MCF 10A (cell line): Measurements from ENCODE around the gene OPRD1. TPM values are rescaled to one million over a fixed set of nuclear protein-coding genes. Genes with fewer than 3 reads are reported as not detected.
"Not testable (repeated sequence)": the region's sequence is repeated elsewhere in the genome, so short reads cannot be mapped to it uniquely, and the experiment has no call there.

Source experiments
- Bru-seq: library from RNA; stranded (reverse); fragments of 400-500 nt; gene quantifications from one replicate; lab custom pipeline; 2021; lab: Mats Ljungman, UMichigan
- BruChase-seq, 2 experiments: library from RNA; stranded (reverse); fragments of 400-500 nt; gene quantifications; one replicate each; lab custom pipeline; 2021; lab: Mats Ljungman, UMichigan
- BruUV-seq: library from RNA; stranded (reverse); fragments of 400-500 nt; replicated peaks from 2 replicates; lab custom pipeline; 2021; lab: Mats Ljungman, UMichigan
- CTCF ChIA-PET: fragments of 300-600 bp; sonication (Branson Sonifier 250); formaldehyde crosslinking; extraction: SDS; loops from one replicate; lab custom pipeline; 2021; ENCODE audit warnings: antibody characterized with exemption, inconsistent platforms; lab: Yijun Ruan, JAX
- POLR2A ChIA-PET: fragments of 300-600, 350-650 bp; sonication (Branson Sonifier 250); formaldehyde crosslinking; extraction: SDS; loops from one replicate; lab custom pipeline; 2020; ENCODE audit warnings: antibody characterized with exemption, inconsistent platforms; lab: Yijun Ruan, JAX
- DNase-seq: peaks from one replicate; pipeline ENCODE4 v3.0.0-alpha.2; 2018; ENCODE audit not compliant: unreplicated experiment
- H3K27ac Mint-ChIP-seq: one replicate; pipeline ENCODE4 v1.8.0; 2022; ENCODE audit warnings: mild to moderate bottlenecking, low read depth, mixed read lengths; ENCODE audit not compliant: unreplicated experiment
- H3K27me3 Mint-ChIP-seq: one replicate; pipeline ENCODE4 v1.8.0; 2022; ENCODE audit warnings: mixed read lengths; ENCODE audit not compliant: insufficient read depth, unreplicated experiment
- H3K36me3 Mint-ChIP-seq: one replicate; pipeline ENCODE4 v1.8.0; 2022; ENCODE audit warnings: mild to moderate bottlenecking, moderate library complexity, mixed read lengths; ENCODE audit not compliant: insufficient read depth, unreplicated experiment
- H3K4me1 Mint-ChIP-seq: one replicate; pipeline ENCODE4 v1.8.0; 2022; ENCODE audit warnings: mixed read lengths; ENCODE audit not compliant: insufficient read depth, unreplicated experiment
- H3K4me3 Mint-ChIP-seq: one replicate; pipeline ENCODE4 v1.8.0; 2022; ENCODE audit warnings: mild to moderate bottlenecking, moderate library complexity, mixed read lengths; ENCODE audit not compliant: unreplicated experiment
- H3K9me3 Mint-ChIP-seq: one replicate; pipeline ENCODE4 v1.8.0; 2022; ENCODE audit warnings: mixed read lengths; ENCODE audit not compliant: unreplicated experiment
- CTCF ChIP-seq: fragments of 200-600 bp; IDR thresholded peaks from one replicate; pipeline ENCODE4 v1.8.0; 2022; ENCODE audit warnings: antibody characterized with exemption, mild to moderate bottlenecking; ENCODE audit not compliant: unreplicated experiment
- intact Hi-C: fragments of 100-400 bp; cut with micrococcal nuclease; formaldehyde crosslinking; loops from 2 replicates; pipeline ENCODE4 v1.14.1; 2022
- long read RNA-seq: library from polyadenylated mRNA; stranded (forward); transcript quantifications from one replicate; pipeline ENCODE4 v2.0.0, GENCODE V29; 2022
- total RNA-seq: library from RNA; stranded (reverse); gene quantifications from 2 replicates; pipeline ENCODE4 v1.2.3, GENCODE V29; 2022

Gene OPRD1
- total RNA-seq (not detected in 2 replicates), Bru-seq, nascent RNA (percentile 2 among the genes with signal in this experiment), BruChase-seq, experiment 1, labeled RNA remaining after a 6-hour chase (percentile 5 among the genes with signal in this experiment), BruChase-seq, experiment 2, labeled RNA remaining after a 2-hour chase (percentile 2 among the genes with signal in this experiment)
- long read RNA-seq: 0 reads

- Mint-ChIP-seq H3K36me3 (no peaks in the 10 kb centered on the region), H3K27ac (no peak within 1 kb of the TSS), H3K27me3 (peaks cover 77% of the 10 kb centered on the region), H3K4me1 (no peaks in the 10 kb centered on the region), H3K9me3 (no peaks in the 10 kb centered on the region), H3K4me3 (no peak within 1 kb of the TSS)
- BruUV-seq: no TSS peak
- POLR2A ChIA-PET: no interaction called here
- intact Hi-C loops: no loop called here
- CTCF ChIA-PET: no interaction called here
- no peak for TF ChIP-seq CTCF
- no peak for DNase-seq
Measured at GRCh38 chr1:28811766-28812668, at the start of gene OPRD1. OPRD1 (plus strand) TSS chr1:28812170; CDS start chr1:28812384, 214 bp downstream.

- intact Hi-C loops: no loop called here
- DNase-seq: no peak
- CTCF ChIA-PET: no interaction called here
- H3K9me3 Mint-ChIP-seq: no peaks in the 10 kb centered on the region
- peaks cover 71% of the 10 kb centered on the region for H3K36me3 Mint-ChIP-seq
- BruUV-seq: no TSS peak
- no peak for TF ChIP-seq CTCF
- no peaks in the 10 kb centered on the region for H3K27me3 Mint-ChIP-seq
- no peak overlapping the region for H3K4me3 Mint-ChIP-seq
- POLR2A ChIA-PET: no interaction called here
- no peaks in the 10 kb centered on the region for H3K4me1 Mint-ChIP-seq
- H3K27ac Mint-ChIP-seq: no peak overlapping the region
Measured at GRCh38 chr1:28766532-28767183, 45.3 kb upstream of the OPRD1 start.

- Mint-ChIP-seq H3K27me3 (no peaks in the 10 kb centered on the region), H3K36me3 (peaks cover 66% of the 10 kb centered on the region), H3K9me3 (no peaks in the 10 kb centered on the region), H3K4me3 (no peak overlapping the region), H3K27ac (no peak overlapping the region), H3K4me1 (no peaks in the 10 kb centered on the region)
- ChIA-PET CTCF (interaction anchor here (0.7 to 1.7 kb wide), 3 partner anchors 107 to 561 kb away, joined by 3 to 9 read pairs (median 3); no protein-coding TSS in a partner anchor), POLR2A (interaction anchor here (0.7 to 1.3 kb wide), 2 partner anchors 24 to 123 kb away, joined by 3 to 7 read pairs; partner anchors contain the start of gene RNU11)
- no TSS peak for BruUV-seq
- no peak for TF ChIP-seq CTCF
- DNase-seq: no peak
- intact Hi-C loops: no loop called here
Measured at GRCh38 chr1:28770601-28771165, 41.3 kb upstream of the OPRD1 start.

GRCh38 chr1:28771921-28772320, 40.0 kb upstream of the OPRD1 start:
- H3K27me3 Mint-ChIP-seq, H3K9me3 Mint-ChIP-seq, H3K4me1 Mint-ChIP-seq, H3K4me3 Mint-ChIP-seq, DNase-seq, CTCF ChIA-PET, intact Hi-C loops, BruUV-seq, H3K27ac Mint-ChIP-seq: not testable (repeated sequence)
- POLR2A ChIA-PET: interaction anchor here (1.0 to 1.4 kb wide), 2 partner anchors 9 to 36 kb away, joined by 3 to 4 read pairs; partner anchors contain the start of gene YTHDF2
- peaks cover 56% of the 10 kb centered on the region for H3K36me3 Mint-ChIP-seq
